ENCODE measurements around the gene CEACAM16.

CEACAM16 gene

GRCh38 chr19:44757057-44757734, 58.2 kb downstream of the CEACAM16 start:
- H3K4me3 ChIP-seq (ENCODE audit: low read depth, low read length), result peak overlapping the region; percentile 58
- DNase-seq (ENCODE audit: low read depth), result peak; percentile 87
- peak; percentile 7 for TF ChIP-seq CTCF (conservative IDR thresholded peaks at IDR 0.05; ENCODE audit: low read depth, low read length)

GRCh38 chr19:44757735-44758505, 59.0 kb downstream of the CEACAM16 start:
- peak; percentile 75 for DNase-seq (ENCODE audit: low read depth)
- peak overlapping the region; percentile 58 for H3K4me3 ChIP-seq (ENCODE audit: low read depth, low read length)
- peak; percentile 16 for TF ChIP-seq CTCF (conservative IDR thresholded peaks at IDR 0.05; ENCODE audit: low read depth, low read length)

GRCh38 chr19:44758596-44758995, 59.6 kb downstream of the CEACAM16 start:
- no peak for TF ChIP-seq CTCF (conservative IDR thresholded peaks at IDR 0.05; ENCODE audit: low read depth, low read length)
- H3K4me3 ChIP-seq (ENCODE audit: low read depth, low read length), result peak overlapping the region; percentile 58
- DNase-seq (ENCODE audit: low read depth), result no peak

GRCh38 chr19:44759083-44759804, 60.3 kb downstream of the CEACAM16 start:
- H3K4me3 ChIP-seq (ENCODE audit: low read depth, low read length), result no peak overlapping the region
- no peak for DNase-seq (ENCODE audit: low read depth)

More at GRCh38 chr19:44759083-44759804, 60.3 kb downstream of the CEACAM16 start:
- no peak for TF ChIP-seq CTCF (conservative IDR thresholded peaks at IDR 0.05; ENCODE audit: low read depth, low read length)

Measured in choroid plexus epithelial cell (primary cell).